Measurements from ENCODE around the gene MLLT1. TPM values are rescaled to one million over a fixed set of nuclear protein-coding genes. Genes with fewer than 3 reads are reported as not detected.

MLLT1 gene
- total RNA-seq, 1 experiment from 2014 or later = 29.0 TPM

GRCh38 chr19:6227156-6227935 lies 52.4 kb downstream of the MLLT1 start:
- peaks cover 9% of the 10 kb centered on the region; the same call in 1 of the 2 replicates for H3K36me3 ChIP-seq (ENCODE audit: low read depth, low read length)
- CTCF ChIA-PET = no interaction called here
- H3K79me2 ChIP-seq (ENCODE audit: low read length) = peaks cover 24% of the 10 kb centered on the region
- H3K4me3 ChIP-seq (ENCODE audit: low read length) = no peak overlapping the region
- DNase-seq (no peak), ATAC-seq (no peak)
- peaks cover 3% of the 10 kb centered on the region for H3K4me1 ChIP-seq (ENCODE audit: insufficient read depth, low read length)
- H3K4me2 ChIP-seq (ENCODE audit: low read length) = no peak overlapping the region
- H2AFZ ChIP-seq (ENCODE audit: low read length) = no peak overlapping the region
- no peaks in the 10 kb centered on the region for H3K9me3 ChIP-seq (ENCODE audit: low read length)
- H4K20me1 ChIP-seq (ENCODE audit: low read length) = 0 out of 2 replicates have a peak, but pooled peaks cover 7% of the 10 kb centered on the region
- no TSS peak for BruUV-seq (replicated peaks)
- no peaks in the 10 kb centered on the region for H3K9me2 ChIP-seq (replicated peaks; ENCODE audit: low read length)
- no peaks in the 10 kb centered on the region for H3F3A ChIP-seq (ENCODE audit: low read length, unreplicated experiment)
- H3K27me3 ChIP-seq (ENCODE audit: low read length) = no peaks in the 10 kb centered on the region
- intact Hi-C loops (cut with micrococcal nuclease) = no loop called here
- no peak overlapping the region for H3K9ac ChIP-seq (ENCODE audit: low read length)
- TF ChIP-seq EZH2phosphoT487 (IDR thresholded peaks at IDR 0.05; ENCODE audit: borderline replicate concordance, low read length) (no peak), EZH2 (IDR thresholded peaks at IDR 0.05; ENCODE audit: low read length, unreplicated experiment) (no peak)
- TF ChIP-seq, protein P1, sequence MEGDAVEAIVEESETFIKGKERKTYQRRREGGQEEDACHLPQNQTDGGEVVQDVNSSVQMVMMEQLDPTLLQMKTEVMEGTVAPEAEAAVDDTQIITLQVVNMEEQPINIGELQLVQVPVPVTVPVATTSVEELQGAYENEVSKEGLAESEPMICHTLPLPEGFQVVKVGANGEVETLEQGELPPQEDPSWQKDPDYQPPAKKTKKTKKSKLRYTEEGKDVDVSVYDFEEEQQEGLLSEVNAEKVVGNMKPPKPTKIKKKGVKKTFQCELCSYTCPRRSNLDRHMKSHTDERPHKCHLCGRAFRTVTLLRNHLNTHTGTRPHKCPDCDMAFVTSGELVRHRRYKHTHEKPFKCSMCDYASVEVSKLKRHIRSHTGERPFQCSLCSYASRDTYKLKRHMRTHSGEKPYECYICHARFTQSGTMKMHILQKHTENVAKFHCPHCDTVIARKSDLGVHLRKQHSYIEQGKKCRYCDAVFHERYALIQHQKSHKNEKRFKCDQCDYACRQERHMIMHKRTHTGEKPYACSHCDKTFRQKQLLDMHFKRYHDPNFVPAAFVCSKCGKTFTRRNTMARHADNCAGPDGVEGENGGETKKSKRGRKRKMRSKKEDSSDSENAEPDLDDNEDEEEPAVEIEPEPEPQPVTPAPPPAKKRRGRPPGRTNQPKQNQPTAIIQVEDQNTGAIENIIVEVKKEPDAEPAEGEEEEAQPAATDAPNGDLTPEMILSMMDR (conservative IDR thresholded peaks at IDR 0.05; ENCODE audit: low read depth, low read length) = no peak
- H3K27ac ChIP-seq (ENCODE audit: low read length) = no peak overlapping the region
- POLR2A ChIA-PET (ENCODE audit: unreplicated experiment) = no interaction called here

DNA sequence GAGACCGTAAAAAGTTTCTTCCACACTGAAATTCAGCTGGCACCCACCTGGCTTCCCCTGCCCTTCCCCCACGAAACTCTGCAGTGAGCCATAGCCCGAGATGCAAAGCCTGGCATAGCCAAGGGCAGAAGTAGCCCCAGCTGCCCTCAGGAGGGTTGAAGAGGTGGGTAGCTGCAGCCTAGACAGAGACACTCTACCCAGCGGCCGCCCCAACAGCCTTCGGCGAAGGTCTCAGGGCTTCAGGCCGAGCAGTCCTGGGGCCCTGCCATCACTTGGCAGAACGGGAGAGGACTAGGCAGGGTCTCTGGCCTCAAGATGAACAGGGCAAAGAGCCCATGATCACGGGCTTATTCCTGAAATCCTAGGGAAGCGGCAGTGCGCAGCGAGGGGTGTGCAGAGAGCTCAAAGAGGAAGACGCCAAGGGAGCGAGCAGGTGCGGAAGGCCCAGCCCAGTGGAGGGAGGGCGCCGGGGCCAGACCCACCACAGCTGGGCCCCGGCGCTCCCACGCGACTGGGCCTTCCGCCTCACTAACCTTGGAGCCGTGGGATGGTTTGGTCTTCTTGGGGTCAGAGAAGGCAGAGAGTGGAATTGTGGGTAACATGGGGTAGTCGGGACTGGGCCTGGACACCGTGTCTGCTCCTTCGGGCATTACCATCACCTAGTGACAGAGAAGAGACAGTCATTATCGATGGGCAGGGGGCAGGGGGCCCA lies 53.2 kb downstream of the MLLT1 start:
- H3K27me3 ChIP-seq (ENCODE audit: low read length) = no peaks in the 10 kb centered on the region
- no peak overlapping the region for H3K27ac ChIP-seq (ENCODE audit: low read length)
- no peak overlapping the region for H3K4me2 ChIP-seq (ENCODE audit: low read length)
- ATAC-seq (no peak), DNase-seq (no peak)
- no peak overlapping the region for H2AFZ ChIP-seq (ENCODE audit: low read length)
- 0 out of 2 replicates have a peak, but pooled peaks cover 5% of the 10 kb centered on the region for H4K20me1 ChIP-seq (ENCODE audit: low read length)
- H3K9me3 ChIP-seq (ENCODE audit: low read length) = no peaks in the 10 kb centered on the region
- H3K79me2 ChIP-seq (ENCODE audit: low read length) = peaks cover 16% of the 10 kb centered on the region
- no peaks in the 10 kb centered on the region for H3K9me2 ChIP-seq (replicated peaks; ENCODE audit: low read length)
- CTCF ChIA-PET = no interaction called here
- POLR2A ChIA-PET (ENCODE audit: unreplicated experiment) = no interaction called here
- H3F3A ChIP-seq (ENCODE audit: low read length, unreplicated experiment) = no peaks in the 10 kb centered on the region
- peaks cover 13% of the 10 kb centered on the region; the same call in 1 of the 2 replicates for H3K36me3 ChIP-seq (ENCODE audit: low read depth, low read length)
- TF ChIP-seq, protein P1 (conservative IDR thresholded peaks at IDR 0.05; ENCODE audit: low read depth, low read length) = no peak
- TF ChIP-seq EZH2 (IDR thresholded peaks at IDR 0.05; ENCODE audit: low read length, unreplicated experiment) (no peak), EZH2phosphoT487 (IDR thresholded peaks at IDR 0.05; ENCODE audit: borderline replicate concordance, low read length) (no peak)
- H3K9ac ChIP-seq (ENCODE audit: low read length) = no peak overlapping the region
- H3K4me3 ChIP-seq (ENCODE audit: low read length) = no peak overlapping the region
- intact Hi-C loops (cut with micrococcal nuclease) = no loop called here
- no peaks in the 10 kb centered on the region for H3K4me1 ChIP-seq (ENCODE audit: insufficient read depth, low read length)
- no TSS peak for BruUV-seq (replicated peaks)

All from PC-3 (cell line).